ENCODE measurements around the gene CYB561A3.
A peak's percentile ranks its signal among the peaks of the same experiment; 100 is the strongest.
"Not testable (repeated sequence)": the region's sequence is repeated elsewhere in the genome, so short reads cannot be mapped to it uniquely, and the experiment has no call there.

The CYB561A3 gene

GRCh38 chr11:61361741-61362541, at the start of gene CYB561A3, which contains the start of gene TMEM138:
Gene CYB561A3 (minus strand): TSS chr11:61361882. CDS start chr11:61356713, 5,169 bp downstream.
Gene TMEM138 (plus strand): TSS chr11:61362374. CDS start chr11:61364391, 2,017 bp downstream.
- peak; percentile 87 to 90 for DNase-seq

- DNase-seq, result no peak
These were observed 45.5 kb upstream of the CYB561A3 start for GRCh38 chr11:61406991-61407728.

- DNase-seq, result no peak
These were observed 44.4 kb upstream of the CYB561A3 start for GRCh38 chr11:61406067-61406466.

- DNase-seq, result no peak
These were observed 43.0 kb upstream of the CYB561A3 start for GRCh38 chr11:61404641-61405040.

- DNase-seq, result no peak
These were observed 42.4 kb upstream of the CYB561A3 start for GRCh38 chr11:61404103-61404502.

- DNase-seq, result no peak
These were observed 42.0 kb upstream of the CYB561A3 start for GRCh38 chr11:61403658-61404057.

GRCh38 chr11:61401573-61401972, 39.9 kb upstream of the CYB561A3 start:
- DNase-seq, result no peak

- DNase-seq, result no peak
These were observed 39.5 kb upstream of the CYB561A3 start for GRCh38 chr11:61401173-61401572.

- peak; percentile 2 to 16 for DNase-seq
These were observed 31.4 kb upstream of the CYB561A3 start for GRCh38 chr11:61392981-61393595.

GRCh38 chr11:61390161-61390560, 28.5 kb upstream of the CYB561A3 start:
- DNase-seq, result no peak

- no peak for DNase-seq
These were observed 22.9 kb upstream of the CYB561A3 start for GRCh38 chr11:61384271-61385242.

GRCh38 chr11:61383859-61384258, 22.2 kb upstream of the CYB561A3 start:
- not testable (repeated sequence) for DNase-seq

GRCh38 chr11:61380884-61381283, 19.2 kb upstream of the CYB561A3 start:
- DNase-seq, result no peak

- no peak for DNase-seq
These were observed 17.1 kb upstream of the CYB561A3 start for GRCh38 chr11:61378713-61379313.

- no peak for DNase-seq
These were observed 15.9 kb upstream of the CYB561A3 start for GRCh38 chr11:61377461-61378160.

GRCh38 chr11:61375761-61376108, 14.1 kb upstream of the CYB561A3 start:
- no peak for DNase-seq

- no peak for DNase-seq
These were observed 11.2 kb upstream of the CYB561A3 start for GRCh38 chr11:61372659-61373420.

- DNase-seq, result no peak
These were observed 8.8 kb upstream of the CYB561A3 start for GRCh38 chr11:61370349-61371005.

GRCh38 chr11:61369372-61370348, 8.0 kb upstream of the CYB561A3 start:
- no peak for DNase-seq
